ENCODE data around the gene RBM8A. TPM values are rescaled to one million over a fixed set of nuclear protein-coding genes. Genes with fewer than 3 reads are reported as not detected.
A peak's percentile ranks its signal among the peaks of the same experiment; 100 is the strongest.

RBM8A gene
- total RNA-seq: 270 and 287 TPM in 2 replicates

- H3K36me3 Mint-ChIP-seq (ENCODE audit: low read depth): peaks cover 20% of the 10 kb centered on the region
- intact Hi-C loops (cut with micrococcal nuclease): loop anchor here (1.0 kb wide), 3 partner anchors 8 to 52 kb away; no protein-coding TSS in a partner anchor
- no peak within 1 kb of the TSS for H3K4me3 Mint-ChIP-seq (ENCODE audit: low read depth)
- H3K9me3 Mint-ChIP-seq: no peaks in the 10 kb centered on the region
- DNase-seq (ENCODE audit: low spot score): peak; percentile 94
- peak within 1 kb of the TSS; percentile 80 for H3K27ac Mint-ChIP-seq
- peaks cover 15% of the 10 kb centered on the region for H3K4me1 Mint-ChIP-seq (ENCODE audit: low read depth)
- no peaks in the 10 kb centered on the region for H3K27me3 Mint-ChIP-seq (ENCODE audit: low read depth)
Observed at GRCh38 chr1:145927063-145927886, at the start of gene RBM8A. Gene RBM8A (minus strand): TSS chr1:145927484. CDS start chr1:145927426, 58 bp downstream.

DNA sequence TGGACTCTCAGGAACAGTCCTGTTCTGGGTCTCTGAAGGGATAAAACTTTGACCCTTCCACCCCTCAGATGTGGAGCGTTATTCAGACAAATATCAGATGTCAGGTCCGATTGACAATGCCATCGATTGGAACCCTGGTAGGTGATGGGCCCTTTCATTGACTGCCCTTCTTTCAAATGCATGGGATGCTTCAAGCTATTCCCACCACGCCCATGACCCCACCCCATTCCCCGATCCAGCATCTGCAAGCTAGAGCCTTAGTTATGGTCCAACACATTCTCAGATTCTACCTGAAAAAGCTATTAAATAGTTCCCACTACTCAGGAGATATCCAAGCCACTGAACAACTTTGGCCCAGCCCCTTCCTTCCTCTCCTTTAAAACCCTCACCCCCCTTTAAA lies 49.7 kb upstream of the RBM8A start:
- peaks cover 15% of the 10 kb centered on the region for H3K4me1 Mint-ChIP-seq (ENCODE audit: low read depth)
- no peaks in the 10 kb centered on the region for H3K27me3 Mint-ChIP-seq (ENCODE audit: low read depth)
- no peak for DNase-seq (ENCODE audit: low spot score)
- H3K36me3 Mint-ChIP-seq (ENCODE audit: low read depth): no peaks in the 10 kb centered on the region
- intact Hi-C loops (cut with micrococcal nuclease): loop anchor here (1.0 kb wide), 2 partner anchors 30 to 36 kb away; no protein-coding TSS in a partner anchor
- no peak overlapping the region for H3K4me3 Mint-ChIP-seq (ENCODE audit: low read depth)
- no peak overlapping the region for H3K27ac Mint-ChIP-seq
- no peaks in the 10 kb centered on the region for H3K9me3 Mint-ChIP-seq

DNA sequence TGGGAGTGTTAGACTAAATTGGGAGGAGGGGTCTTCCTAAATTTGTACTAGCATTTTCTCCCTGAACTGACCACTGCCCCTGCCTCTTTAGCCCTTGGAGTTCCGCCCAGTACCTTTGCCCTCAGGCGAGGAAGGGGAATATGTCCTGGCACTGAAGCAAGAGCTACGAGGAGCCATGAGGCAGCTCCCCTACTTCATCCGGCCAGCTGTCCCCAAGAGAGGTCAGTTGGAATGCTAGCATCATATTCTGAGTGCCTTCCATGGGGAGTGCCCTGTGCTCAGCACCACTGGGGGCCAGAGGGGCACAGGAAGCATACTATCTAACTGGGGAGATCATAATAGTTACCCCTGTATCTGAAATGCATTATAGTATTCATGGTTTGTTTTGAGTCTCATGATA lies 47.9 kb upstream of the RBM8A start:
- intact Hi-C loops (cut with micrococcal nuclease): no loop called here
- peak overlapping the region; percentile 8 for H3K27ac Mint-ChIP-seq
- H3K27me3 Mint-ChIP-seq (ENCODE audit: low read depth): no peaks in the 10 kb centered on the region
- no peaks in the 10 kb centered on the region for H3K9me3 Mint-ChIP-seq
- H3K4me3 Mint-ChIP-seq (ENCODE audit: low read depth): no peak overlapping the region
- H3K4me1 Mint-ChIP-seq (ENCODE audit: low read depth): peaks cover 5% of the 10 kb centered on the region
- no peak for DNase-seq (ENCODE audit: low spot score)
- H3K36me3 Mint-ChIP-seq (ENCODE audit: low read depth): no peaks in the 10 kb centered on the region

- peaks cover 7% of the 10 kb centered on the region for H3K4me1 Mint-ChIP-seq (ENCODE audit: low read depth)
- H3K27me3 Mint-ChIP-seq (ENCODE audit: low read depth): no peaks in the 10 kb centered on the region
- H3K36me3 Mint-ChIP-seq (ENCODE audit: low read depth): peaks cover 3% of the 10 kb centered on the region
- H3K4me3 Mint-ChIP-seq (ENCODE audit: low read depth): no peak overlapping the region
- intact Hi-C loops (cut with micrococcal nuclease): no loop called here
- no peaks in the 10 kb centered on the region for H3K9me3 Mint-ChIP-seq
- DNase-seq (ENCODE audit: low spot score): no peak
- no peak overlapping the region for H3K27ac Mint-ChIP-seq
Observed at GRCh38 chr1:145974721-145975120, 47.4 kb upstream of the RBM8A start.

DNA sequence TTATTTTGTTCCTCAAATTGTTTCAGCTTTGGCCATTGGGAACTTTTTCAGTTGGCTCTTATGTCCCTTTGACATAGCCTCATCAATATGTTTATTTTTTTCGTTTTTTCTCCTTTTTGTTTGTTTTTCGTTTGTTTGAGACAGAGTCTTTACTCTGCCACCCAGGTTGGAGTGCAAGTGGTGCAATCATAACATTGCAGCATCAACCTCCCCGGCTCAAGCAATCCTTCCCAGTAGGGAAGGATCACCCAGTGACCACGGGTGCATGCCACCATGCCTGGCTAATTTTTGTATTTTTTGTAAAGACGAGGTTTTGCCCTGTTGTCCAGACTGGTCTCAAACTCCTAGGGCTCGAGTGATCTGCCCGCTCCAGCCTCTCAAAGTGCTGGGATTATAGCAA lies 45.3 kb upstream of the RBM8A start:
- H3K27ac Mint-ChIP-seq: no peak overlapping the region
- no peaks in the 10 kb centered on the region for H3K27me3 Mint-ChIP-seq (ENCODE audit: low read depth)
- no peak overlapping the region for H3K4me3 Mint-ChIP-seq (ENCODE audit: low read depth)
- peaks cover 14% of the 10 kb centered on the region for H3K36me3 Mint-ChIP-seq (ENCODE audit: low read depth)
- intact Hi-C loops (cut with micrococcal nuclease): no loop called here
- no peak for DNase-seq (ENCODE audit: low spot score)
- H3K4me1 Mint-ChIP-seq (ENCODE audit: low read depth): peaks cover 7% of the 10 kb centered on the region
- H3K9me3 Mint-ChIP-seq: peaks cover 7% of the 10 kb centered on the region

DNA sequence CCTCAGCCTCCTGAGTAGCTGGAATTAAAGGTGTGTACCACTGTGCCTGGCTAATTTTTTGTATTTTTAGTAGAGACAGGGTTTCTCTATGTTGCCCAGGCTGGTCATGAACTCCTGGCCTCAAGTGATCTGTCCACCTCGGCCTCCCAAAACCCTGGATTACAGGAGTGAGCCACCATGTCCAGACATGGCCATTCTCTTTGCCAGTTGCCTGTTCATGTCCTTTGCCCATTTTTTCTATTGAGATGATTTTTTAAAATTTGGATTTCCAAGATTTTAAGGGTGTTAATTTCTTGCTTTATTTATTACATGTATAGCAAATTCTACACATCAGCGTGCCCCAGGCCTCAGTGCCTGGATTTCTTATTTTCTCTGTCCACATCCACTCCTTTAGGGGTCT lies 40.0 kb upstream of the RBM8A start:
- intact Hi-C loops (cut with micrococcal nuclease): no loop called here
- Mint-ChIP-seq H3K9me3 (peaks cover 15% of the 10 kb centered on the region), H3K4me1 (ENCODE audit: low read depth) (peaks cover 27% of the 10 kb centered on the region)

GRCh38 chr1:145965119-145965744 lies 37.9 kb upstream of the RBM8A start:
- H3K27me3 Mint-ChIP-seq (ENCODE audit: low read depth): no peaks in the 10 kb centered on the region
- DNase-seq (ENCODE audit: low spot score): no peak
- H3K36me3 Mint-ChIP-seq (ENCODE audit: low read depth): peaks cover 22% of the 10 kb centered on the region
- peaks cover 39% of the 10 kb centered on the region for H3K4me1 Mint-ChIP-seq (ENCODE audit: low read depth)
- H3K9me3 Mint-ChIP-seq: peaks cover 15% of the 10 kb centered on the region
- H3K4me3 Mint-ChIP-seq (ENCODE audit: low read depth): peak overlapping the region; percentile 90
- H3K27ac Mint-ChIP-seq: peak overlapping the region; percentile 81
- intact Hi-C loops (cut with micrococcal nuclease): loop anchor here (2.0 kb wide), 2 partner anchors 46 to 74 kb away; partner anchors contain the start of gene PEX11B

More for the DNA sequence above, 40.0 kb upstream of the RBM8A start:
- no peak overlapping the region for H3K27ac Mint-ChIP-seq
- DNase-seq (ENCODE audit: low spot score): no peak
- no peak overlapping the region for H3K4me3 Mint-ChIP-seq (ENCODE audit: low read depth)
- H3K36me3 Mint-ChIP-seq (ENCODE audit: low read depth): peaks cover 22% of the 10 kb centered on the region
- H3K27me3 Mint-ChIP-seq (ENCODE audit: low read depth): no peaks in the 10 kb centered on the region

DNA sequence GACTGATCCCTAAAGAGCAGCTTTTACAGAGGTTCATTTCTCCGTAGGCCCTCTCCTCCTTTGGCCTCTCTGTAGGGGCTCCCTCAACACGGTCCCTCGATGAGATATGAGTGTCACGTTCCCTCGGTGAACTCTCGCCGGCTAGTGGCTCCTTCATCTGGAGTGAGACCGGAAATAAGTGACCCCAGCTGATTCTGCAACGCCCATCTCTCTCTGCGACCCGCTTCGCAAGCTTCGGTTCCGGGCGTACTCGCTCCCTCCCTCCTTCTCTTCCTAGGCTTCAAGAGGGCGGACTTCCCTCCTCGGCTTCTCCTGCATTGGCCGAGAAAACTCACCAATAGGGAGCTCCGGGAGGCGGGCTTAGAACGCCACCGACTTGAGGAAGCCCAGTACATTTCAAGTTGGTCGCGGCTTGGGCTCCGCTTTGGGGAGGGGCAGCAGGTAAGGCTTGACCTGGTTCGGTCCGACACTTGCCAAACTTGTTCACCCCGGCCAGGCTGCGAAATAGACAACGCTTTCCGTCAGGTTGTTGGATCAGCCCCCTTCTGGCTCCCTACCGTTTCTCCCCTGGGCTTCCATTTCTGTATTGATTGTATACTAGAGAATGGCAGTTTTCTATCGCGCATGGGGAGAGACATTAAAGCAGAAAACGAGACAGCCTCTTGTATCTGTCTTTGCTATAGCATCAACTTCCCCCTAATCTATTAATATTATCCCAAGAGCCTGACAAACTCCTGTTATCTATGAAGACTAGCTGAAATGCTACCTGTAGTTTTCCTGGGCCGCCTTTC lies 37.2 kb upstream of the RBM8A start, which contains the start of the genes ANKRD34A and POLR3GL:
ANKRD34A (minus strand) TSS at position 248 of the 791 bp plus-strand sequence. CDS start 2,816 bp downstream, outside the sequence.
POLR3GL (plus strand) TSS at position 363 of the 791 bp plus-strand sequence. CDS start 10,176 bp downstream, outside the sequence.
- Mint-ChIP-seq H3K9me3 (peaks cover 15% of the 10 kb centered on the region), H3K27ac (peak within 1 kb of the TSS; percentile 81), H3K4me3 (ENCODE audit: low read depth) (peak within 1 kb of the TSS; percentile 90), H3K27me3 (ENCODE audit: low read depth) (no peaks in the 10 kb centered on the region), H3K4me1 (ENCODE audit: low read depth) (peaks cover 39% of the 10 kb centered on the region), H3K36me3 (ENCODE audit: low read depth) (peaks cover 19% of the 10 kb centered on the region)
- intact Hi-C loops (cut with micrococcal nuclease): loop anchor here (1.0 to 5.0 kb wide), 4 partner anchors 15 to 74 kb away; partner anchors contain the start of genes PEX11B and TXNIP
- peak; percentile 90 for DNase-seq (ENCODE audit: low spot score)

GRCh38 chr1:145963265-145964019 lies 36.2 kb upstream of the RBM8A start:
- Mint-ChIP-seq H3K9me3 (peaks cover 15% of the 10 kb centered on the region), H3K27ac (peak overlapping the region; percentile 81), H3K36me3 (ENCODE audit: low read depth) (peaks cover 16% of the 10 kb centered on the region), H3K4me3 (ENCODE audit: low read depth) (peak overlapping the region; percentile 90), H3K27me3 (ENCODE audit: low read depth) (no peaks in the 10 kb centered on the region), H3K4me1 (ENCODE audit: low read depth) (peaks cover 48% of the 10 kb centered on the region)
- no peak for DNase-seq (ENCODE audit: low spot score)
- intact Hi-C loops (cut with micrococcal nuclease): loop anchor here (1.0 to 5.0 kb wide), 4 partner anchors 16 to 75 kb away; partner anchors contain the start of genes PEX11B and TXNIP

- Mint-ChIP-seq H3K27ac (peak overlapping the region; percentile 77), H3K9me3 (peaks cover 7% of the 10 kb centered on the region), H3K4me3 (ENCODE audit: low read depth) (peak overlapping the region; percentile 90), H3K4me1 (ENCODE audit: low read depth) (peaks cover 53% of the 10 kb centered on the region), H3K27me3 (ENCODE audit: low read depth) (no peaks in the 10 kb centered on the region), H3K36me3 (ENCODE audit: low read depth) (peaks cover 7% of the 10 kb centered on the region)
- intact Hi-C loops (cut with micrococcal nuclease): loop anchor here (5.0 kb wide), 1 partner anchor 35 kb away; the partner anchor contains the start of gene TXNIP
- no peak for DNase-seq (ENCODE audit: low spot score)
Observed at GRCh38 chr1:145962157-145963102, 35.1 kb upstream of the RBM8A start.
